Muscle layer of colon (tissue), 2 donors: ENCODE data around the gene HSP90AA1.

Experiments used
- H3K27ac ChIP-seq: one replicate; pipeline ENCODE4 v1.7.0; 2013; ENCODE audit warnings: low read depth, mild to moderate bottlenecking, low read length, moderate library complexity
- H3K27me3 ChIP-seq, 2 donors: one replicate each; pipeline ENCODE4 v1.7.0; 2013; ENCODE audit warnings: low read length in 2 of 2, mild to moderate bottlenecking in 2 of 2; ENCODE audit not compliant: insufficient read depth in 2 of 2, control insufficient read depth in 1 of 2
- H3K36me3 ChIP-seq: one replicate; pipeline ENCODE4 v1.7.0; 2013; ENCODE audit warnings: mild to moderate bottlenecking, low read length; ENCODE audit not compliant: insufficient read depth
- H3K4me1 ChIP-seq: one replicate; pipeline ENCODE4 v1.7.0; 2013; ENCODE audit warnings: mild to moderate bottlenecking, low read length; ENCODE audit not compliant: insufficient read depth
- H3K4me3 ChIP-seq, 2 donors: one replicate each; pipeline ENCODE4 v1.7.0; 2013; ENCODE audit warnings: low read length in 2 of 2, low read depth in 1 of 2, mild to moderate bottlenecking in 1 of 2, moderate library complexity in 1 of 2
- H3K9ac ChIP-seq: one replicate; pipeline ENCODE4 v1.7.0; 2013; ENCODE audit warnings: low read length
- H3K9me3 ChIP-seq: one replicate; pipeline ENCODE4 v1.7.0; 2013; ENCODE audit warnings: mild to moderate bottlenecking, low read length
- donor health status: abdominal sarcoma.
- donor health status: Adenocarcinoma of cecum.

Gene HSP90AA1

DNA sequence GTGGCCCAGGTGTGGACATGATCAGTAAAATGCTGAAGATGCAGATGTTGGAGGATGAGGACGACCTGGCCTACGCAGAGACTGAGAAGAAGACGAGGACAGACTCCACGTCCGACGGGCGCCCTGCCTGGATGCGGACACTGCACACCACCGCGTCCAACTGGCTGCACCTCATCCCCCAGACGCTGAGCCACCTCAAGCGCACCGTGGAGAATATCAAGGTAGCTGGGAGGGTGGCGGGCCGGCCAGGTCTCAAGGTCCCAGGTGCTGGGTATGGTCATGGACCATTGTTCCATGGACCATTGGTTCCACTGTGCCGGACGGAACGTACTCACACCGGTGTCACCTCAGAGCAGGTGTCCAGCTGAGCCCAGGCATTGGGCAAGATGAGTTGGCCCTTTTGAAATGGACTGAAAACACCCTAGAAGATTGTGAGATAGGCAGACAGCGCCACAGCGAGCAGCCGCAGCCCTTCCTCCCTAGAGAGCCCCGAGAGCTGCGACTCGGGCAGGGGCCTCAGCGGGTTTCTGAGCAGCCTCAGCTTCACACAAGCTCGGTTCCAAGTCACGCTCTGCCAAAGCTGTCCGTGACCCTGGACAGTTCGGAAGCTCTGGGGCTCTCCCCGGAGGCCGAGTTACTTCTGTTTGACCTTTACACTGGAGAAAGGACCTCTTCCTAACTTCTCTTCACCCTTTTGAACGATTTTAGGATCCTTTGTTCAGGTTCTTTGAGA is 38.9 kb downstream of the HSP90AA1 start:
- Histone ChIP-seq H3K36me3 (peaks cover 64% of the 10 kb centered on the region), H3K9me3 (no peaks in the 10 kb centered on the region), H3K4me3 (no peak overlapping the region), H3K9ac (no peak overlapping the region), H3K27me3 (no peaks in the 10 kb centered on the region), H3K4me1 (peaks cover 10% of the 10 kb centered on the region), H3K27ac (no peak overlapping the region)

DNA sequence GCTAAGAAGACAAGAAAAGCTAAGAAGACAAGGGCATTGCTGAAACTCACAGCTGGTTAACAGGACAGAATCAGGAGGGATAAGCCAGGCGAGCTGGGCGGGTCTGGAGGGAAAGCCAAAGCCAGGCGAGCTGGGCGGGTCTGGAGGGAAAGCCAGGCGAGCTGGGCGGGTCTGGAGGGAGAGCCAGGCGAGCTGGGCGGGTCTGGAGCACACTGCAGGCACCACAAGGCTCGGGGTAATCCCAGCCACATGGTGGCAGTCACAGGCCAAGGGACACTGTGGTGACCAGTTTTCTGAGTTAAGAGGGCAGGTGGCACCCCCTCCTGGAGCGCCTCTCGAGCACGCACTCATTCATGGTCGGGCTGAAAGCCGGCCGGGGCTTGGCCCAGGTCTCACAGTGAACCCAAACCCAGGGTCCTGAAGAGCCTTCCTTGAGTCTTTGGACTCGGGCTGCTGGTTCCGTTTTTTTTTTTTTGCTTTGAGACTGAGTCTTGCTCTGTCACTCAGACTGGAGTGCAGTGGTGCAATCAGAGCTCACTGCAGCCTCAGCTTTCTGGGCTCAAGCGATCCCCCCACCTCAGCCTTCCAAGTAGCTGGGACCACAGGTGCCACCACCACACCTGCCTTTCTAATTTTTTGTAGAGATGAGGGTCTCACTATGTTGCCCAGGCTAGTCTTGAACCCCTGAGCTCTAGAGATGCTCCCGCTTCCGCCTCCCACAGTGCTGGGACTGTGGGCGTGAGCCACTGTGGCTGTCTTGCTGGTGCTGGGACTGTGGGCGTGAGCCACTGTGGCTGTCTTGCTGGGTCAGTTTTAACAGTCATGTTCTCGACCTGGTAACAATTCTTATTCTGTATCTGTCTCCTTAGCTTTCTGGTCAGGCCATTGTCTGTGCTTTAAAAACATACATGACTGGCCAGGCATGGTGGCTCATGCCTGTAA is 40.2 kb downstream of the HSP90AA1 start:
- H3K36me3 ChIP-seq: peaks cover 71% of the 10 kb centered on the region
- no peak overlapping the region for H3K27ac ChIP-seq

DNA sequence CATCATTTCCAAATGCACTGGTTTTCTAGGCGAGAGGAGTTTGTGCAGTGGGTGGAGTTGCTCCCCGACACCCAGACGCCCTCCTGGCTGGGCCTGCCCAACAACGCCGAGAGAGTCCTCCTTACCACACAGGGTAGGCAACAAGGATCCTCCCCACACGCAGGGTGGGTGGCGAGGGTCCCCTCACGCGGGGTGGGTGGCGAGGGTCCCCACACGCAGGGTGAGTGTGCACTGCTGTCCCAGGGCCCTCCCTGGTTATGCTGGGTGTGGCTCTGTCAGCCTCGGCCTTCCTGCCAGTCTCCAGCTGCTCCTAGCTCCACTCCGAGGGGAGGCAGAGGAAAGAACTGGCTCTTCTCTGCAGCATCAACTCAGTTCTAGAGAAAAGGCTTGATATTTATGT is 42.3 kb downstream of the HSP90AA1 start:
- Histone ChIP-seq H3K4me1 (peaks cover 4% of the 10 kb centered on the region), H3K9me3 (no peaks in the 10 kb centered on the region), H3K4me3 (no peak overlapping the region), H3K36me3 (peaks cover 77% of the 10 kb centered on the region), H3K27me3 (no peaks in the 10 kb centered on the region), H3K9ac (no peak overlapping the region), H3K27ac (no peak overlapping the region)

More for the DNA sequence above, 40.2 kb downstream of the HSP90AA1 start:
- Histone ChIP-seq H3K9ac (no peak overlapping the region), H3K9me3 (no peaks in the 10 kb centered on the region), H3K4me3 (no peak overlapping the region), H3K4me1 (peaks cover 10% of the 10 kb centered on the region), H3K27me3 (no peaks in the 10 kb centered on the region)

DNA sequence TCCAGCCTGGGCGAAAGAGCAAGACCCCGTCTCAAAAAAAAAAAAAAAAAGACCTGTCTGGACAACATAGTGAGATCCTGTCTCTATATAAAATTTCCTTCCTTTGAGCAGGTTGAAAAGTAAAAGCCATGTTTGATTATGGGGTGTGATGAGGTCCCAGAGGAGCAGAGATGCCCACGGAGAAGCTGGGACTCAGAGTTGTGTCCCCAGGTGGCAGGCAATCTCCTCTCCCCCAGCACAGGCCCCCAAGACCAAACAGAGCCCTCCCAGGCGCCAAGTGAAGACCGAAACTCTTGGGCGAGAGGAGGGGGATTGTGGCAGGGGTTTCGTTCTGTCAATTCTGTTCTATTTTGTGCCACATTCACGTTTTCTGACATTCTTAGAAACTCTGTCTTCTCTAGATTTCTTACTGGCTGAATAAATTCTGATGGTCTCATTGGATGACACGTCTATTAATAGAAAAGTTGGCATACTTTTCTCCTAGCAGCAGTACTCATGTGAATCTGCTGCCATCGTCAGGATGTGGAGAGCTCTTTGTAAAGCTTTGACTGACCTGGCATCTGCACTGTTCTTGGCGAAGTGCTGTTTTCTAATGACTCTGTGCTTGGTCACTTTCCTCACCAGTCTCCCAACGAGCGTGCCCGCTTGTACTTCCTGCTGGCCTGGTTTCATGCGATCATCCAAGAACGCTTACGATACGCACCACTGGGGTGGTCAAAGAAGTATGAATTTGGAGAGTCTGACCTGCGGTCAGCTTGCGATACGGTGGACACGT is 43.4 kb downstream of the HSP90AA1 start:
- H3K36me3 ChIP-seq: peaks cover 74% of the 10 kb centered on the region
- peaks cover 4% of the 10 kb centered on the region for H3K4me1 ChIP-seq
- H3K27ac ChIP-seq: no peak overlapping the region
- no peaks in the 10 kb centered on the region for H3K9me3 ChIP-seq
- no peaks in the 10 kb centered on the region for H3K27me3 ChIP-seq
- H3K9ac ChIP-seq: no peak overlapping the region
- H3K4me3 ChIP-seq: no peak overlapping the region

DNA sequence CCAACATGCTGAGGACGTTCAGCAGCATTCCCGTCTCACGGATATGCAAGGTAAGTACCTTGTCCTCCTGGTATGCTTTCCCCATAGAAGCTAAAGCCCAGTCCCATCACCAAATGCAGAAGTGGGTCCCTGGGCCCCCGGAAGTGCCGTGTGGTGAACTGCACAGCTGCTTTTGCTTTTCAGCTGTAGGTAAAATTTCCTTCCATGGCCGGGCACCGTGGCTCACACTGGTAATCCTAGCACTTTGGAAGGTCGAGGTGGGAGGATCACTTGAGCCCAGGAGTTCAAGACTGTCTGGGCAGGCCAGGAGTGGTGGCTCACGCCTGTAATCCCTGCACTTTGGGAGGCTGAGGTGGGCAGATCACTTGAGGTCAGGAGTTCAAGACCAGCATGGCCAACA is 44.1 kb downstream of the HSP90AA1 start:
- Histone ChIP-seq H3K27ac (no peak overlapping the region), H3K27me3 (no peaks in the 10 kb centered on the region), H3K36me3 (peaks cover 73% of the 10 kb centered on the region), H3K9me3 (no peaks in the 10 kb centered on the region), H3K4me3 (no peak overlapping the region), H3K9ac (no peak overlapping the region), H3K4me1 (peaks cover 4% of the 10 kb centered on the region)

DNA sequence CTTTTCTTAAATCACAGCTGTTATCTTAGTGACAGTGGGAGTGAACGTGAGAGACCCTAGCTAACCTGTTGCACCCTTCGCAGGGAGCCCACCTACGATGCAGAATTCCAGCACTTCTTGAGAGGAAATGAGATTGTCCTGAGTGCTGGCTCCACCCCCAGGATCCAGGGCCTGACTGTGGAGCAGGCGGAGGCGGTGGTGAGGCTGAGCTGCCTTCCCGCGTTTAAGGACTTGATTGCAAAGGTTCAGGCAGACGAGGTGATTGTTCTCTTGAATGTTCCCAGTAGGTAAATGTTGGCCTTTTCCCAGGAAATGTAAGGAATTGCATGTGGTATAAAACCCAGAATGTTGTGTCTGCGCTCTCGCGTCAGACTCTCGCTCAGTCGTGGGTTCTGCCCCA is 46.7 kb downstream of the HSP90AA1 start:
- Histone ChIP-seq H3K27ac (no peak overlapping the region), H3K27me3 (no peaks in the 10 kb centered on the region), H3K4me3 (no peak overlapping the region), H3K9me3 (no peaks in the 10 kb centered on the region), H3K4me1 (no peaks in the 10 kb centered on the region), H3K9ac (no peak overlapping the region), H3K36me3 (peaks cover 90% of the 10 kb centered on the region)

DNA sequence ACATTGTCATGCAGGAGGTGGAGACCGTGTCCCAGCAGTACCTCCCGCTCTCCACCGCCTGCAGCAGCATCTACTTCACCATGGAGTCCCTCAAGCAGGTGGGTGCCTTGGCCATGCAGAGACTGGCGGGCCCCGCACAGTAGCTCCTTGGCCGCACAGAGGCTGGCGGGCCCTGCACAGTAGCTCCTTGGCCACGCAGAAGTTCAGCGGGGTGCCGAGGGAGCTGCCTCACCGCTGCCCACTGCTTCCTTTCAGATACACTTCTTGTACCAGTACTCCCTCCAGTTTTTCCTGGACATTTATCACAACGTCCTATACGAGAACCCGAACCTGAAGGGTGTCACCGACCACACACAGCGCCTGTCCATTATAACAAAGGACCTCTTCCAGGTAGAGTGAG is 47.7 kb downstream of the HSP90AA1 start:
- H3K27me3 ChIP-seq: no peaks in the 10 kb centered on the region
- no peak overlapping the region for H3K27ac ChIP-seq
- no peaks in the 10 kb centered on the region for H3K4me1 ChIP-seq
- H3K4me3 ChIP-seq: no peak overlapping the region
- H3K36me3 ChIP-seq: peaks cover 86% of the 10 kb centered on the region
- no peaks in the 10 kb centered on the region for H3K9me3 ChIP-seq
- no peak overlapping the region for H3K9ac ChIP-seq

DNA sequence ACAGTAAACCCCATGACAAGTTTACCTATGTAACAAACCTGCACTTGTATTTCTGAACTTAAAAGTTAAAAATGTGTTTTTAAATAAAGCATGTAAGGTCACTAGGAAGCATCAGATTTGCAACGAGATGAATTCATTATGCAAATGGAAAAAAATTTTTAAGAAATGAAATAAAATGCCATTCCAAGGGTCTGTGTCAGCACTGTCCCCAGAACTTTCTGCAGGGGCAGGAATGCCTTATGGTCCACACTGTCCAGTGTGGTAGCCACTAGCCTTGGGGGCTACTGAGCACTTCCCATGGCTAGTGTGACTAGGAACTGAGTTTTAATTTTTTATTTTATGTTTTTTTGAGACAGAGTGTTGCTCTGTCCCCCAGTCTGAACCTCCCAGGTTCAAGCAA is 49.2 kb downstream of the HSP90AA1 start:
- no peak overlapping the region for H3K4me3 ChIP-seq
- peaks cover 86% of the 10 kb centered on the region for H3K36me3 ChIP-seq
- H3K9me3 ChIP-seq: no peaks in the 10 kb centered on the region
- no peak overlapping the region for H3K27ac ChIP-seq
- no peaks in the 10 kb centered on the region for H3K4me1 ChIP-seq
- H3K27me3 ChIP-seq: no peaks in the 10 kb centered on the region
- no peak overlapping the region for H3K9ac ChIP-seq

DNA sequence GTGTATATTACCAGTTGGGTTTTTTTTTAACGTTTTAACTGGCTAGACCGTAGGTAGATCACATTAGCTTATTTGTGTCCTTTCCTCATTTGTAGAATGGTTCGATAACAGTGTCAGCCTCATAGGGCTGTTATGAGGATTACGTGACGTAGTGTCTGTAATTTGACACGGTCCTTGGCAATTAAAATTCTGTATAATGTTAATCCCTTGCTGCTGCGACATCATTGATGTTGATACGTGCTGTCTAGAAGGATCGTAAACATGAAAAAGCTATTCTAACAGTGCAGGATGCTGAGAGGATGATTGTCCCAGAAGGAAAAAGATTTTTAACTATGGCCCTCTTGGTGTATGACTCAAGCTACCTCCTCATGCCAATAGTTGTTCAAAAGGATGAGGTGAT is 50.9 kb downstream of the HSP90AA1 start:
- Histone ChIP-seq H3K4me1 (no peaks in the 10 kb centered on the region), H3K4me3 (no peak overlapping the region), H3K36me3 (peaks cover 77% of the 10 kb centered on the region), H3K27me3 (no peaks in the 10 kb centered on the region), H3K9me3 (no peaks in the 10 kb centered on the region), H3K9ac (no peak overlapping the region), H3K27ac (no peak overlapping the region)

DNA sequence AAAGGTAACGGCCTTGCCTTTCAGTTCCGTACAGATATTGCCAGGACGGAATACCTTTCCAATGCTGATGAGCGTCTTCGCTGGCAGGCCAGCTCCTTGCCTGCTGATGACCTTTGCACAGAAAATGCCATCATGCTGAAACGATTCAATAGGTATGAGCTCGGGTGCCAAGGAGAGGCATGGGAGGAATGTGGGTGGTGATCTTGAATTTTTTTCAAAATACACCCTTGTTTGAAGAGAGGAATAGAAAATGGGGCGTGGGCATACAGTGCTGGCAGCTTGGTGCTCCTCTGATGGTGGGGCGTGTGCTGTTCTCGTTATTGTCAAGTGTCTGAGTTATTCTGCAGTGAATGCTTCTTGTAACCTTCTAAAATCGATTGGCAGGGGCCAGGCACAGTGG is 52.5 kb downstream of the HSP90AA1 start:
- H3K36me3 ChIP-seq: peaks cover 77% of the 10 kb centered on the region

DNA sequence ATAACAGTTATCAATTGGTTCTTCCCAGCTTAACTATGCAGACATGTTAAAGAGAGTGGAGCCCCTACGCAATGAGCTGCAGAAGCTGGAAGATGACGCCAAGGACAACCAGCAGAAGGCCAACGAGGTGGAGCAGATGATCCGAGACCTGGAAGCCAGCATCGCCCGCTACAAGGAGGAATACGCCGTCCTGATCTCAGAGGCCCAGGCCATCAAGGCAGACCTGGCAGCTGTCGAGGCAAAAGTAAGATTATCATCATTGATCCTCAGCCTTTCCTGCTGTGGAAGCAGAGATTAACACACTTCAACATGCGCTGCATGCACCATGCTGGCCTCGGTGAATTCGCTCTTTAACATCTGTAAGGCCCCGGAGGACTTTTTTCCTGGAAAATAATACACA is 53.6 kb downstream of the HSP90AA1 start:
- no peaks in the 10 kb centered on the region for H3K27me3 ChIP-seq

More for the DNA sequence above, 52.5 kb downstream of the HSP90AA1 start:
- no peaks in the 10 kb centered on the region for H3K4me1 ChIP-seq
- H3K9me3 ChIP-seq: no peaks in the 10 kb centered on the region
- no peaks in the 10 kb centered on the region for H3K27me3 ChIP-seq
- H3K9ac ChIP-seq: no peak overlapping the region
- H3K27ac ChIP-seq: no peak overlapping the region
- H3K4me3 ChIP-seq: no peak overlapping the region

More for the DNA sequence above, 53.6 kb downstream of the HSP90AA1 start:
- H3K36me3 ChIP-seq: peaks cover 80% of the 10 kb centered on the region
- no peak overlapping the region for H3K9ac ChIP-seq
- no peak overlapping the region for H3K27ac ChIP-seq
- H3K4me3 ChIP-seq: no peak overlapping the region
- no peaks in the 10 kb centered on the region for H3K4me1 ChIP-seq
- H3K9me3 ChIP-seq: no peaks in the 10 kb centered on the region
